GM10248 (cell line): ENCODE data around the gene UBA3.
A peak's percentile ranks its signal among the peaks of the same experiment; 100 is the strongest.

ENCODE experiments used
- CTCF ChIA-PET: fragments of 300-600 bp; sonication (Branson Sonifier 250); formaldehyde crosslinking; extraction: SDS; loops from one replicate; lab custom pipeline; 2021; ENCODE audit warnings: antibody characterized with exemption; lab: Yijun Ruan, JAX
- POLR2A ChIA-PET: fragments of 350-650 bp; sonication (Branson Sonifier 250); formaldehyde crosslinking; extraction: SDS; loops from one replicate; lab custom pipeline; 2020; ENCODE audit warnings: antibody characterized with exemption; lab: Yijun Ruan, JAX
- DNase-seq: peaks from one replicate; pipeline ENCODE4 v3.0.0; 2012; ENCODE audit errors: extremely low spot score
- CTCF ChIP-seq: IDR thresholded peaks from 2 replicates; pipeline ENCODE4 v1.5.1; 2012; ENCODE audit warnings: mild to moderate bottlenecking, low read depth; ENCODE audit errors: extremely low read depth, missing control alignments, control extremely low read depth

Gene UBA3

DNA sequence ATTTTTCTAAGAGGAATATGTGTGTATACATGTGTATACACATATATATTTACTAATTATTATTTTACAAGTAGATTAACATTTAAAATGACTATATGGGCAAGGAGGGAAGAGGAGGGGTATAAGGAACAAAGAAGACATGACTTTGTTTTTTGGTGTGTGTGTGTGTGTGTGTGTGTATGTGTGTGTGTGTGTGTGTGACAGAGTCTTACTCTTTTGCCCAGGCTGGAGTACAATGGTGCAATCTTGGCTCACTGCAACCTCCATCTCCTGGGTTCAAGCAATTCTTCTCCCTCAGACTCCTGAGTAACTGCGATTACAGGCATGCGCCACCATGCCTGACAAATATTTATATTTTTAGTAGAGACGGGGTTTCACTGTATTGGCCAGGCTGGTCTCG is 64.1 kb downstream of the UBA3 start:
- ChIA-PET CTCF (interaction anchor here (0.9 to 1.6 kb wide), 2 partner anchors 9 to 11 kb away, joined by 3 to 7 read pairs; no protein-coding TSS in a partner anchor), POLR2A (no interaction called here)
- no peak for TF ChIP-seq CTCF
- no peak for DNase-seq

GRCh38 chr3:69014022-69014580 is 66.1 kb downstream of the UBA3 start:
- POLR2A ChIA-PET, result interaction anchor here (0.8 kb wide), 1 partner anchor 11 kb away, joined by 4 read pairs; no protein-coding TSS in a partner anchor
- CTCF ChIA-PET, result interaction anchor here (0.8 to 3.3 kb wide), 15 partner anchors 8 to 105 kb away, joined by 3 to 21 read pairs (median 3); partner anchors contain the start of genes ARL6IP5 and TMF1
- no peak for DNase-seq
- no peak for TF ChIP-seq CTCF

DNA sequence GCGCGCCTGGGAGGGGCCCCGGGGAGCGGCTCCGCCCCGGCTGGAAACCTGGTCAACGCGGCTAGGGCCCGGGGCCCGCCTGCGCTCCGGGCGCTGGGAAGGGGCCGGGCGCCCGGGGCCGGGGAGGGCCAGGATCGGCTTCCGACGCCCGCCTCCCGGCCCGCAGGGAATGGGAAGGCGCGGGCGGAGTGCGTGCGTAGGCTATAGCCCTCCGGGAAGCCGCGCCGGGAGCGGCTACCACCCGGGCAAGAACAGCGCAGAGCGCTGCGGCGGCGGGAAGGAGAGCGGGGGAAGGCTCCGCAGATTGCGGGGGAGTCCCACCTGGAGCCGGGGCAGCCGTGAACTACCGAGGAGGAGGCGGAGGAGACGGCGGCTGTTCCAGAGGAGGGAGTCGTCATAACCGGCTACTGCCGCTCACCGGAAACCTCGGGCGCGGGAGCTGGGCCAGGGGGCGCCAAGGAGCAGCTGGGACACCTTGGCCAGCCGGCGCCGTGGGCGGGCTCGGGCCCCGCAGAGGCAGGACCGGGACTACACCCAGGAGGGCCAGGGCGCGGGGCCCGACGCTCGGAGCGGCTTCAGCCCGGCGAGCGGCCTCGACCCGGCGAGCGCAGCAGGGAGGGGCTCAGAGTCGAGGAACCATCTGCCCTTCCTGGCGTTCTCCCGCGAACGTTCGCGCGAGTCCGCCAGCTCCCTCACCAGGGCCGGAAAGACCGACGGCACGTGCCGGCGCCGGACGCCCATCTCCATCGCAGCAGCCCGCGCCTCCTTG is 66.7 kb downstream of the UBA3 start, which contains the start of gene EOGT:
EOGT (minus strand) TSS at position 432 of the 769 bp plus-strand sequence. CDS start 3,838 bp downstream, outside the sequence.
- DNase-seq, result peak; percentile 90
- TF ChIP-seq CTCF, result peak; percentile 76
- POLR2A ChIA-PET, result interaction anchor here (0.6 to 0.8 kb wide), 2 partner anchors 12 to 793 kb away, joined by 3 to 4 read pairs; no protein-coding TSS in a partner anchor
- CTCF ChIA-PET, result interaction anchor here (0.8 to 3.3 kb wide), 16 partner anchors 8 to 106 kb away, joined by 3 to 21 read pairs (median 3); partner anchors contain the start of gene TMF1

- CTCF ChIA-PET, result interaction anchor here (0.8 to 3.3 kb wide), 13 partner anchors 9 to 100 kb away, joined by 3 to 21 read pairs (median 3); partner anchors contain the start of gene TMF1
- peak; percentile 72 for DNase-seq
- TF ChIP-seq CTCF, result no peak
- POLR2A ChIA-PET, result interaction anchor here (0.6 kb wide), 1 partner anchor 794 kb away, joined by 3 read pairs; no protein-coding TSS in a partner anchor
Measured at GRCh38 chr3:69012800-69013252, 67.3 kb downstream of the UBA3 start.

DNA sequence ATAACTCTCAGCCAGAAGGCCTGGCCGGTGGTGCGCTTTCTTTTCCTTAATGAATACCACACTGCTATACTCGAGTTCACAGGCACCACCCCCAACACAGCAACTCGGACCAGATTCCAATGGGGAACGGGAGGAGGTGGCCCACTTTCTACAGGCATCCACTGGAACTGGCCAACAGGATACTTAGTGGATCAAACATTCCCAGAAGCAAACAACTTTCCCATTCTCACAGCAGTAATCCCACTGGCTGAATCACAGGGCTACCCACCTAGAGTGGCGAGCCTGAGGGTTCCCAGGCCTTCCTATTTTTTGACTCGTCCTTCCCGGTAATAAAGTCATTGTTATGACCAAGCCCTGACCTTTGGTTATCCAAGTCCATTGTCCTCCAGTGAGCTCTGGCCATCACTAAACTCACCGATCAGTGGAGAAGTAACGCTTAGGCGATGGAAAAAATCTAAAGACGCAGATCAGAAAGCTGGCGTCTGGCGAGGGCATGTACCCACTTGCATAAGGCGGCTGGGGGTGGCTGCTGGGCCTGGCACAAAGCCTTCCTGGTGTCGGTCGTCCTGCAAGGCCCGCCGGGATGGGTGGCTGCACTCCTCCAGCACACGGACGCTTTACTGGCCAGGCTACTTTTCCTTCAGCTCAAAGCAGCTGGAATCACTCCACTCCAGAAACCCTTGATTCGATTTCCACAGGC is 67.9 kb downstream of the UBA3 start:
- ChIA-PET POLR2A (interaction anchor here (0.7 kb wide), 1 partner anchor 12 kb away, joined by 4 read pairs; no protein-coding TSS in a partner anchor), CTCF (interaction anchor here (0.8 to 3.3 kb wide), 8 partner anchors 11 to 72 kb away, joined by 3 to 21 read pairs (median 4); partner anchors contain the start of gene TMF1)
- no peak for DNase-seq
- no peak for TF ChIP-seq CTCF
